ENCODE measurements around the gene TMEM266. TPM values are rescaled to one million over a fixed set of nuclear protein-coding genes. Genes with fewer than 3 reads are reported as not detected.

TMEM266 gene
- total RNA-seq, 2 experiments from 2014 or later = 0.11 TPM; not detected in 1

GRCh38 chr15:76190751-76191538 lies 131.2 kb downstream of the TMEM266 start:
- no peaks in the 10 kb centered on the region for H3K36me3 Mint-ChIP-seq (ENCODE audit: low read depth)
- TF ChIP-seq CTCF (IDR thresholded peaks at IDR 0.05) = peak; percentile 83
- peaks cover 13% of the 10 kb centered on the region for H3K4me1 Mint-ChIP-seq (ENCODE audit: low read depth)
- H3K9me3 Mint-ChIP-seq = no peaks in the 10 kb centered on the region
- ATAC-seq (peak; percentile 94), DNase-seq (peak; percentile 83)
- no peak overlapping the region for H3K4me3 Mint-ChIP-seq
- intact Hi-C loops (cut with micrococcal nuclease) = no loop called here
- CTCF ChIA-PET = interaction anchor here (0.6 to 3.1 kb wide), 27 partner anchors 9 to 726 kb away, joined by 3 to 16 read pairs (median 3); partner anchors contain the start of genes ISL2 and TMEM266
- POLR2A ChIA-PET = no interaction called here
- peaks cover 33% of the 10 kb centered on the region for H3K27me3 Mint-ChIP-seq
- H3K27ac Mint-ChIP-seq = no peak overlapping the region

DNA sequence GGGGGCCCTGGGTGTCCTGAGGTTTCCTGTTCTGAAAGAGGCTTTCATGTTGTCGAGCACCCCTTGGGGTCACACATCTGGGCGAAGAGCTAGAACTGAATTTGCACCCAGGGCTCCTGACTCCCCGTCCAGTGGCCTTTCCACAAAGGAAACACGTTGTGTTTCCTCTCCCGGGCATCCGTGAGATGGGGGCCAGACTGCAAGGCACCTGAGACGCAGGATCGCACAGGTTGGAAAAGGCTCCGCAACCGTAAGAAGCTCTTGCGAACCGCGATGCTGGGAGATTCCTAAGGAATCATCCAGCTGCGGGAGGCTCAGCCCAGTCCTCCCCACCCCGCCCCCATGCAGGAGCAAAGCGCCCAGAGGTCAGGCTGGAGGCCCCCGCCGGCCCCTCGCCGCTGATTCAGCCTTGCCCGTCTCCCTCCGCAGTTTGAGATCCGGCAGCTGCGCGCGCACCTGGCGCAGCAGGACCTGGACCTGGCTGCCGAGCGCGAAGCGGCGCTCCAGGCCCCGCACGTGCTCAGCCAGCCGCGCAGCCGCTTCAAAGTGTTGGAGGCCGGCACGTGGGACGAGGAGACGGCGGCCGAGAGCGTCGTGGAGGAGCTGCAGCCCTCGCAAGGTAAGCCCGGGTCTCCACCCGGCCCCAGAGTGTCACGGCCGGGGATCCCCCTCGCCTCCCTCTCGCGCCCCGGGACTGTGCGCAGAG lies 131.9 kb downstream of the TMEM266 start:
- no peak overlapping the region for H3K27ac Mint-ChIP-seq
- no peak for TF ChIP-seq CTCF (IDR thresholded peaks at IDR 0.05)
- ChIA-PET CTCF (interaction anchor here (0.6 to 3.1 kb wide), 21 partner anchors 10 to 725 kb away, joined by 3 to 16 read pairs (median 4); partner anchors contain the start of gene TMEM266), POLR2A (no interaction called here)
- DNase-seq (no peak), ATAC-seq (no peak)
- intact Hi-C loops (cut with micrococcal nuclease) = no loop called here
- no peaks in the 10 kb centered on the region for H3K36me3 Mint-ChIP-seq (ENCODE audit: low read depth)
- peaks cover 13% of the 10 kb centered on the region for H3K4me1 Mint-ChIP-seq (ENCODE audit: low read depth)
- no peaks in the 10 kb centered on the region for H3K9me3 Mint-ChIP-seq
- no peak overlapping the region for H3K4me3 Mint-ChIP-seq
- peaks cover 29% of the 10 kb centered on the region for H3K27me3 Mint-ChIP-seq

- no peak for TF ChIP-seq CTCF (IDR thresholded peaks at IDR 0.05)
- H3K4me1 Mint-ChIP-seq (ENCODE audit: low read depth) = peaks cover 13% of the 10 kb centered on the region
- H3K4me3 Mint-ChIP-seq = no peak overlapping the region
- no peaks in the 10 kb centered on the region for H3K9me3 Mint-ChIP-seq
- H3K27ac Mint-ChIP-seq = no peak overlapping the region
- intact Hi-C loops (cut with micrococcal nuclease) = no loop called here
- POLR2A ChIA-PET = interaction anchor here (1.5 kb wide), 1 partner anchor 11 kb away, joined by 3 read pairs; no protein-coding TSS in a partner anchor
- DNase-seq = no peak
- peaks cover 25% of the 10 kb centered on the region for H3K27me3 Mint-ChIP-seq
- CTCF ChIA-PET = interaction anchor here (0.7 to 1.4 kb wide), 2 partner anchors 9 to 905 kb away, joined by 3 read pairs; no protein-coding TSS in a partner anchor
- no peaks in the 10 kb centered on the region for H3K36me3 Mint-ChIP-seq (ENCODE audit: low read depth)
- no peak for ATAC-seq
Observed at GRCh38 chr15:76192715-76193114, 132.9 kb downstream of the TMEM266 start.

GRCh38 chr15:76193934-76194333 lies 134.1 kb downstream of the TMEM266 start:
- no peaks in the 10 kb centered on the region for H3K36me3 Mint-ChIP-seq (ENCODE audit: low read depth)
- H3K9me3 Mint-ChIP-seq = no peaks in the 10 kb centered on the region
- intact Hi-C loops (cut with micrococcal nuclease) = no loop called here
- DNase-seq (no peak), ATAC-seq (no peak)
- CTCF ChIA-PET = interaction anchor here (1.4 to 1.9 kb wide), 2 partner anchors 10 to 54 kb away, joined by 3 to 5 read pairs; no protein-coding TSS in a partner anchor
- POLR2A ChIA-PET = interaction anchor here (1.5 kb wide), 1 partner anchor 10 kb away, joined by 3 read pairs; no protein-coding TSS in a partner anchor
- H3K4me3 Mint-ChIP-seq = no peak overlapping the region
- H3K4me1 Mint-ChIP-seq (ENCODE audit: low read depth) = peaks cover 13% of the 10 kb centered on the region
- H3K27me3 Mint-ChIP-seq = peaks cover 19% of the 10 kb centered on the region
- no peak for TF ChIP-seq CTCF (IDR thresholded peaks at IDR 0.05)
- no peak overlapping the region for H3K27ac Mint-ChIP-seq
